Activated gamma-delta T cell treated with anti-CD3 and anti-CD28 coated beads, Interleukin-2, amount 50 U/mL, for 16 hours (primary cell): ENCODE measurements around the gene IL26.

Experiments used
- DNase-seq: peaks from one replicate; pipeline ENCODE4 v3.0.0-alpha.2; 2020; ENCODE audit warnings: low read depth

The IL26 gene

GRCh38 chr12:68154779-68155178 lies 70.8 kb downstream of the IL26 start:
- no peak for DNase-seq
